Loucy (cell line): Measurements from ENCODE around the gene ASB13.

Experiments used
- H2AFZ ChIP-seq: fragments of 200-600 bp; sonication (generic); 2 replicates; pipeline ENCODE4 v1.6.0; 2016; ENCODE audit warnings: antibody characterized with exemption, mild to moderate bottlenecking, low read length, moderate library complexity
- H3F3A ChIP-seq: fragments of 200-600 bp; 2 replicates; pipeline ENCODE4 v1.6.0; 2016; ENCODE audit warnings: antibody characterized with exemption, low read depth, mild to moderate bottlenecking
- H3K27me3 ChIP-seq: fragments of 200-600 bp; sonication (generic); 2 replicates; pipeline ENCODE4 v1.6.1; 2014; ENCODE audit warnings: low read length, mild to moderate bottlenecking; ENCODE audit not compliant: insufficient read depth, poor library complexity, severe bottlenecking
- H3K36me3 ChIP-seq: fragments of 200-600 bp; sonication (generic); 2 replicates; pipeline ENCODE4 v1.6.1; 2016; ENCODE audit warnings: low read length; ENCODE audit not compliant: insufficient read depth
- H3K4me1 ChIP-seq: fragments of 200-600 bp; sonication (generic); 2 replicates; pipeline ENCODE4 v1.5.1; 2014; ENCODE audit warnings: low read length, mild to moderate bottlenecking; ENCODE audit not compliant: insufficient read depth, poor library complexity, severe bottlenecking
- H3K4me2 ChIP-seq: fragments of 200-600 bp; sonication (generic); 2 replicates; pipeline ENCODE4 v1.6.0; 2014; ENCODE audit warnings: antibody characterized with exemption, low read length, low read depth, mild to moderate bottlenecking; ENCODE audit not compliant: poor library complexity, severe bottlenecking
- H3K4me3 ChIP-seq: fragments of 200-600 bp; sonication (generic); 2 replicates; pipeline ENCODE4 v1.5.1; 2014; ENCODE audit warnings: low read length, mild to moderate bottlenecking, mixed read lengths; ENCODE audit not compliant: poor library complexity, severe bottlenecking
- H3K79me2 ChIP-seq: fragments of 200-600 bp; sonication (generic); 2 replicates; pipeline ENCODE4 v1.6.1; 2014; ENCODE audit warnings: low read length; ENCODE audit not compliant: insufficient read depth
- H3K9ac ChIP-seq: fragments of 200-600 bp; sonication (generic); 2 replicates; pipeline ENCODE4 v1.6.0; 2014; ENCODE audit warnings: mild to moderate bottlenecking, low read depth, low read length, moderate library complexity; ENCODE audit not compliant: poor library complexity, severe bottlenecking
- H3K9me2 ChIP-seq: fragments of 200-600 bp; sonication (generic); replicated peaks from 2 replicates; pipeline ENCODE4 v1.6.1; 2016; ENCODE audit warnings: low read depth, low read length, mixed read lengths
- H3K9me3 ChIP-seq: fragments of 200-600 bp; sonication (generic); 2 replicates; pipeline ENCODE4 v1.6.1; 2014; ENCODE audit warnings: mild to moderate bottlenecking, antibody characterized with exemption, low read length, low read depth; ENCODE audit not compliant: insufficient read depth
- H4K20me1 ChIP-seq: fragments of 200-600 bp; sonication (generic); 2 replicates; pipeline ENCODE4 v1.6.0; 2014; ENCODE audit warnings: antibody characterized with exemption, low read length, mild to moderate bottlenecking; ENCODE audit not compliant: insufficient read depth, poor library complexity, severe bottlenecking
- CTCF ChIP-seq: fragments of 200-600 bp; sonication (generic); conservative IDR thresholded peaks from 2 replicates; pipeline ENCODE4 v1.5.1; 2014; ENCODE audit warnings: mild to moderate bottlenecking, antibody characterized with exemption, low read length
- EZH2phosphoT487 ChIP-seq: fragments of 200-600 bp; IDR thresholded peaks from 2 replicates; pipeline ENCODE4 v1.6.1; 2018; ENCODE audit warnings: antibody characterized with exemption, mild to moderate bottlenecking, moderate library complexity, borderline replicate concordance

Gene ASB13

GRCh38 chr10:5655121-5655520 is 11.3 kb downstream of the ASB13 start:
- H3K27me3 ChIP-seq: no peaks in the 10 kb centered on the region
- no peak overlapping the region for H3K4me3 ChIP-seq
- H4K20me1 ChIP-seq: no peaks in the 10 kb centered on the region
- no peak for TF ChIP-seq CTCF
- TF ChIP-seq EZH2phosphoT487: no peak
- no peaks in the 10 kb centered on the region for H3K9me3 ChIP-seq
- H3K9ac ChIP-seq: no peak overlapping the region
- H2AFZ ChIP-seq: no peak overlapping the region
- peaks cover 9% of the 10 kb centered on the region; the same call in 1 of the 2 replicates for H3K79me2 ChIP-seq
- peaks cover 4% of the 10 kb centered on the region; the same call in 1 of the 2 replicates for H3F3A ChIP-seq
- H3K4me2 ChIP-seq: peak overlapping the region; percentile 3
- H3K36me3 ChIP-seq: no peaks in the 10 kb centered on the region
- H3K4me1 ChIP-seq: peaks cover 24% of the 10 kb centered on the region
- H3K9me2 ChIP-seq: no peaks in the 10 kb centered on the region

- H3F3A ChIP-seq: peaks cover 4% of the 10 kb centered on the region; the same call in 1 of the 2 replicates
- H3K4me2 ChIP-seq: no peak overlapping the region
- H3K4me1 ChIP-seq: peaks cover 16% of the 10 kb centered on the region
- no peak overlapping the region for H3K4me3 ChIP-seq
- peaks cover 6% of the 10 kb centered on the region; the same call in 1 of the 2 replicates for H3K79me2 ChIP-seq
- no peak overlapping the region for H3K9ac ChIP-seq
- H2AFZ ChIP-seq: no peak overlapping the region
- H3K9me2 ChIP-seq: no peaks in the 10 kb centered on the region
- H3K36me3 ChIP-seq: no peaks in the 10 kb centered on the region
- no peaks in the 10 kb centered on the region for H3K9me3 ChIP-seq
- H4K20me1 ChIP-seq: no peaks in the 10 kb centered on the region
- no peak for TF ChIP-seq EZH2phosphoT487
- TF ChIP-seq CTCF: no peak
- no peaks in the 10 kb centered on the region for H3K27me3 ChIP-seq
These were observed 12.1 kb downstream of the ASB13 start for GRCh38 chr10:5654218-5654755.

GRCh38 chr10:5652746-5653145 is 13.6 kb downstream of the ASB13 start:
- H3K9ac ChIP-seq: no peak overlapping the region

More at GRCh38 chr10:5652746-5653145, 13.6 kb downstream of the ASB13 start:
- peaks cover 16% of the 10 kb centered on the region for H3K4me1 ChIP-seq
- H2AFZ ChIP-seq: no peak overlapping the region
- no peaks in the 10 kb centered on the region for H4K20me1 ChIP-seq
- TF ChIP-seq CTCF: no peak
- TF ChIP-seq EZH2phosphoT487: no peak
- H3K9me2 ChIP-seq: no peaks in the 10 kb centered on the region
- H3K79me2 ChIP-seq: no peaks in the 10 kb centered on the region
- H3K27me3 ChIP-seq: no peaks in the 10 kb centered on the region
- H3K36me3 ChIP-seq: no peaks in the 10 kb centered on the region
- H3K4me2 ChIP-seq: no peak overlapping the region
- no peak overlapping the region for H3K4me3 ChIP-seq
- peaks cover 4% of the 10 kb centered on the region; the same call in 1 of the 2 replicates for H3F3A ChIP-seq
- H3K9me3 ChIP-seq: no peaks in the 10 kb centered on the region
